Panc1 (cell line): ENCODE measurements around the gene RLBP1. TPM values are rescaled to one million over a fixed set of nuclear protein-coding genes. Genes with fewer than 3 reads are reported as not detected.

Source experiments
- ATAC-seq: fragments of 200-7000 bp; cut with Tn5 transposase; 2 replicates; pipeline ENCODE4 v1.9.1; 2020; ENCODE audit warnings: mild to moderate bottlenecking, moderate library complexity
- BruUV-seq: library from RNA; stranded (reverse); fragments of 400-500 nt; replicated peaks from 2 replicates; lab custom pipeline; 2021; lab: Mats Ljungman, UMichigan
- CTCF ChIA-PET: fragments of 300-600 bp; sonication (Branson Sonifier 250); formaldehyde crosslinking; loops from one replicate; lab custom pipeline; 2022; ENCODE audit warnings: antibody characterized with exemption; lab: Charles Lee
- POLR2A ChIA-PET: fragments of 300-600 bp; sonication (Branson Sonifier 250); formaldehyde crosslinking; loops from one replicate; lab custom pipeline; 2022; ENCODE audit warnings: antibody characterized with exemption; lab: Charles Lee
- DNase-seq: peaks from one replicate; pipeline ENCODE4 v3.0.0-alpha.2; 2010; ENCODE audit warnings: low read depth, low spot score
- H3K27ac ChIP-seq: 2 replicates; pipeline ENCODE4 v1.5.1; 2011; ENCODE audit warnings: mild to moderate bottlenecking, low read length, inconsistent platforms
- H3K27me3 ChIP-seq: fragments of 200-500 bp; sonication (Bioruptor generic); 2 replicates; pipeline ENCODE4 v1.6.0; 2014; ENCODE audit warnings: low read length, inconsistent platforms; ENCODE audit not compliant: control insufficient read depth, insufficient read depth
- H3K36me3 ChIP-seq: fragments of 200-500 bp; sonication (Bioruptor generic); 2 replicates; pipeline ENCODE4 v1.5.1; 2014; ENCODE audit warnings: inconsistent platforms, mild to moderate bottlenecking, low read length, moderate library complexity; ENCODE audit not compliant: control insufficient read depth, insufficient read depth
- H3K4me1 ChIP-seq: 2 replicates; pipeline ENCODE4 v1.5.1; 2011; ENCODE audit warnings: inconsistent platforms, mild to moderate bottlenecking, low read length, moderate library complexity; ENCODE audit not compliant: control insufficient read depth, insufficient read depth
- H3K4me3 ChIP-seq, 2 experiments: 2 replicates each; pipeline ENCODE4 v1.5.1; 2011 to 2012; ENCODE audit warnings: low read depth in 2 of 2, low read length in 2 of 2, mild to moderate bottlenecking in 2 of 2, inconsistent platforms in 1 of 2, moderate library complexity in 1 of 2
- H3K9me3 ChIP-seq: fragments of 200-500 bp; sonication (Bioruptor generic); 2 replicates; pipeline ENCODE4 v1.5.1; 2014; ENCODE audit warnings: low read depth, mild to moderate bottlenecking, inconsistent platforms, low read length, moderate library complexity; ENCODE audit not compliant: control insufficient read depth, insufficient read depth
- CTCF ChIP-seq: fragments of 450-650 bp; IDR thresholded peaks from 2 replicates; pipeline ENCODE4 v1.5.1; 2017; ENCODE audit warnings: mild to moderate bottlenecking
- POLR2AphosphoS5 ChIP-seq: IDR thresholded peaks from 2 replicates; pipeline ENCODE4 v1.6.1; 2012; ENCODE audit warnings: mild to moderate bottlenecking, low read depth, low read length, moderate library complexity
- REST ChIP-seq, 2 experiments: IDR thresholded peaks; 2 replicates each; pipeline ENCODE4 v1.6.1; 2011 to 2012; ENCODE audit warnings: low read depth in 2 of 2, control low read depth in 1 of 2, low read length in 1 of 2, mild to moderate bottlenecking in 1 of 2, moderate library complexity in 1 of 2; ENCODE audit not compliant: insufficient read depth in 1 of 2
- SIN3A ChIP-seq: IDR thresholded peaks from 2 replicates; pipeline ENCODE4 v1.6.1; 2012; ENCODE audit warnings: low read depth, mild to moderate bottlenecking, low read length, moderate library complexity, borderline replicate concordance; ENCODE audit not compliant: insufficient read depth
- TCF7L2 ChIP-seq: IDR thresholded peaks from 2 replicates; pipeline ENCODE4 v1.6.1; 2011; ENCODE audit warnings: mild to moderate bottlenecking, low read depth, low read length, inconsistent platforms
- in situ Hi-C: cut with HindIII; loops from 2 replicates; pipeline ENCODE4 v1.10.0; 2016; ENCODE audit warnings: low sequenced_read_pairs, low pct_unique_long_range_greater_than_20kb
- intact Hi-C: fragments of 100-400 bp; cut with micrococcal nuclease; formaldehyde crosslinking; loops from one replicate; pipeline ENCODE4 v1.10.0; 2022; ENCODE audit not compliant: unreplicated experiment
- total RNA-seq: library from RNA; stranded (reverse); gene quantifications from one replicate; pipeline ENCODE4 v1.2.1, GENCODE V29; 2021; ENCODE audit not compliant: unreplicated experiment

The RLBP1 gene
- total RNA-seq, 1 experiment from 2014 or later, result not detected

- Histone ChIP-seq H3K4me3 (peak within 1 kb of the TSS; percentile 82 to 96), H3K27ac (peak within 1 kb of the TSS; percentile 92), H3K27me3 (no peaks in the 10 kb centered on the region), H3K4me1 (peaks cover 7% of the 10 kb centered on the region), H3K9me3 (no peaks in the 10 kb centered on the region), H3K36me3 (peaks cover 15% of the 10 kb centered on the region)
- ATAC-seq (peak; percentile 98), DNase-seq (peak; percentile 84)
- POLR2A ChIA-PET, result interaction anchor here (0.6 kb wide), 1 partner anchor 1022 kb away, joined by 4 read pairs; no protein-coding TSS in a partner anchor
- CTCF ChIA-PET, result interaction anchor here (0.5 to 1.4 kb wide), 3 partner anchors 20 to 38 kb away, joined by 6 to 10 read pairs (median 6); no protein-coding TSS in a partner anchor
- TF ChIP-seq REST (IDR thresholded peaks at IDR 0.05; ENCODE audit: insufficient read depth in 1 of 2, low read depth in 2 of 2, low read length in 1 of 2), result no peak; a peak in 1 of 4 replicates
- peak; percentile 84 for TF ChIP-seq CTCF
- TF ChIP-seq TCF7L2, result peak; percentile 59; the same call in 1 of the 2 replicates
- TF ChIP-seq SIN3A, result peak; percentile 100
- peak; percentile 93 for TF ChIP-seq POLR2AphosphoS5
- TSS peak; percentile 78 for BruUV-seq
- intact Hi-C loops, result loop anchor here (2.0 kb wide), 1 partner anchor 37 kb away; no protein-coding TSS in a partner anchor
- in situ Hi-C loops, result no loop called here
These were observed 22.6 kb upstream of the RLBP1 start, which contains the start of gene FANCI for GRCh38 chr15:89243691-89244573. TSS of gene FANCI (plus strand) at chr15:89243979. CDS start at chr15:89247648, 3,669 bp downstream.

GRCh38 chr15:89243046-89243690 is 21.8 kb upstream of the RLBP1 start:
- POLR2A ChIA-PET, result no interaction called here
- BruUV-seq, result TSS peak; percentile 88
- DNase-seq (no peak), ATAC-seq (no peak)
- CTCF ChIA-PET, result interaction anchor here (1.4 kb wide), 1 partner anchor 36 kb away, joined by 6 read pairs; no protein-coding TSS in a partner anchor
- TF ChIP-seq CTCF, result no peak
- no peak for TF ChIP-seq SIN3A
- TF ChIP-seq REST (IDR thresholded peaks at IDR 0.05; ENCODE audit: insufficient read depth in 1 of 2, low read depth in 2 of 2, low read length in 1 of 2), result no peak
- TF ChIP-seq TCF7L2, result no peak
- no peak for TF ChIP-seq POLR2AphosphoS5
- H3K27me3 ChIP-seq, result no peaks in the 10 kb centered on the region
- in situ Hi-C loops (no loop called here), intact Hi-C loops (no loop called here)
- peaks cover 7% of the 10 kb centered on the region for H3K36me3 ChIP-seq
- H3K27ac ChIP-seq, result peak overlapping the region; percentile 92
- H3K4me3 ChIP-seq, result peak overlapping the region; percentile 82 to 96
- peaks cover 7% of the 10 kb centered on the region for H3K4me1 ChIP-seq
- H3K9me3 ChIP-seq, result no peaks in the 10 kb centered on the region
